SK-N-SH treated with all-trans-retinoic acid at 6 μM for 48 hours (cell line): ENCODE data around the gene SPCS2.

Source experiments
- PATZ1 ChIP-seq: fragments of 250-450 bp; sonication (Bioruptor Pico); IDR thresholded peaks from 2 replicates; pipeline ENCODE4 v1.8.0; 2020; ENCODE audit warnings: mild to moderate bottlenecking, moderate library complexity, borderline replicate concordance
- TCF4 ChIP-seq: fragments of 250-450 bp; sonication (Bioruptor Pico); IDR thresholded peaks from 2 replicates; pipeline ENCODE4 v1.8.0; 2021; ENCODE audit warnings: mild to moderate bottlenecking, moderate library complexity, borderline replicate concordance
- ZFP3 ChIP-seq: fragments of 250-450 bp; sonication (Bioruptor Pico); IDR thresholded peaks from 2 replicates; pipeline ENCODE4 v1.5.0; 2020; ENCODE audit warnings: mild to moderate bottlenecking, moderate library complexity

DNA sequence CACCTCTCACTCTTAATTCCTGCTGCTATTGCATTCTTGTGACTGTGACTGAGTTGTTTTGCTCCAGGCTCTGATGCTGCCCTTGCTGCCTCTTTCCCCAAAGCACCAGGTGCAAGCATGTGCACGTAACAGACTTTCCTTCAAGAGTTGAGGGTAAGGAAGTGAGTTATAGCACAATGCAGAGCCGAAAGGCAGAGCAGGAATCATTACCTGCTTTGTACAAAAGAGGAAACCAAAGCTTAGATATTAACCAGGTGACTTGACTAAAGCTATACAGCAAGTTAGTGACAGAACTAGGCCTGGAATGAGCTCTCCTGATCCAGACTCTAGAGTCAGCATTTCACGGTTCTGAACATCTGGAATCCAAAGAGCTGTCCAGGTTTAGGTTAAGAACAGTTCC lies 73.2 kb downstream of the SPCS2 start:
- TF ChIP-seq ZFP3: no peak
- TF ChIP-seq TCF4 (CRISPR knock-in tag): no peak
- TF ChIP-seq PATZ1 (CRISPR knock-in tag): no peak
